Embryonic facial prominence (tissue), 1 donor: ENCODE measurements around the gene GXYLT2.

Source experiments
- DNase-seq: peaks from one replicate; pipeline ENCODE4 v3.0.0-alpha.2; 2016; ENCODE audit errors: extremely low spot score

Gene GXYLT2

DNA sequence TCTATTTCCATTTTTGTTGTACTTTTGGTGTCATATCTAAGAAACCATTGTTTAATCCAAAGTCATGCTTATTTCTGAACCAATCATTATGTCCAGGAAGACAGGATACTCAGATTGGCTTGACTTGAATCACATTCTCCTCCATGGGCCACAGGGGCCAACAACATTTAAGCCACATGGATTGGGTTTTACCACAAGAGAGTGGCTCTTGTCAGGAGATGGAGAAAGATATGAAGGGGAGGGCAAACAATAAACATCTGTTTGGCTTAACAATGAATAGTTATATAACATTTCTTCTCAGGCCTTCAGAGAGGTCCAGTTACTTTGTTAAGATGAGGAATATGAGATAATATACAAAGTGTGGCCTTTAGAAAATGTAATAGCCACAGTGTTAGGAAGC is 44.6 kb downstream of the GXYLT2 start:
- DNase-seq = no peak

DNA sequence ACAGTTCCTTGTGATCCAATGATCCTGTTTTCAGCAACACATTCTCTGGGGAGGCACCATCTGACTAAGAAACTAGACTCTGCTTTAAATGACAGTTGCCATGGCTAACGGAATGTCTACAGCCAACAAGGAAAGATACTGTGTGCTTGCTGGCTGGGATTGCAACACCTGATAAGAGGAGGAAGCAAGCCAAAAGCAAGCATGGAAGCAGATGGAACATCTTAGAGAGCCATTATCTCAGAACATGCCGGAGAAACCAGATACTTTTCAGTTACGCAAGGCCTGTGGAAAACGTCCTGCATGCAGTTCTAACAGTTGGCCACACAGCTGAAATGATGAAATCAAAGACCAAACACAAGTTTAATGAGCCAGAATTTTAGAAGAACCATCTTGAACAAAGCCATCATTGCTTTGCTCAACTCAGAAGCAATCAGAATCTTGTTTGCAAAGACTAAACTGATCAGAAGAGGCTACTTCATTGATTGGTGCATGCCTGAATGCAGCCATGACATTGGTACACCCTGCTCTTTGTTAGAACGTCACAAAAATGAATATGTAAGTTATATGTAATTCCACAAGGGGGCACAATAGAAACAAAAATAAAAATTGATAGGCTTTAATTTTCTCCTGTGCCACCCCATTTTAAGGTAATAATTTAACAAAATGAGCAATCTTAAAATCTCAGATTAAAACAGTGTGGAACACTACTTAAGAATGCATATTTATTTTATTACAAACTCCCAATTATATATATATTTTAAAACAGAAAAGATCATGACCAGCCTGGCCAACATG is 50.8 kb downstream of the GXYLT2 start:
- DNase-seq = peak; percentile 76

DNA sequence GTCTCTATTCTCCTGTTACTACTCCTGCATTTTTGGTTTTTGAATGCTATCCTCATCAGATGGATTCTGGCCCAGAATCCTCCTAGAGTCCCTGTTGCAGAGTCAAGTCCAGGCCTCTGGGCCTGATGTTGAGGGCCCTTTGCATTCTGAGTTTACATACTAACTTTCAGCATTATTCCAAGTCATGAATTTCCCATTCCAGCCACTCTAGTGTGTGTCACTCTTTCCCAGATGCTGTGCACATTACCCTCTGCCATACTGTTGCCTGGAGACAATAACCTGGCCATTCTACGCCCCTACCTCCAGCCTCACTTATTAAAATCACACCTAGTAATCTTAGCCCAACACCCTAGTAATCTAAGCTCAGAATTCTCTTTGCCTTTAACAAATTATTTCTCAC is 53.4 kb downstream of the GXYLT2 start:
- DNase-seq = no peak

DNA sequence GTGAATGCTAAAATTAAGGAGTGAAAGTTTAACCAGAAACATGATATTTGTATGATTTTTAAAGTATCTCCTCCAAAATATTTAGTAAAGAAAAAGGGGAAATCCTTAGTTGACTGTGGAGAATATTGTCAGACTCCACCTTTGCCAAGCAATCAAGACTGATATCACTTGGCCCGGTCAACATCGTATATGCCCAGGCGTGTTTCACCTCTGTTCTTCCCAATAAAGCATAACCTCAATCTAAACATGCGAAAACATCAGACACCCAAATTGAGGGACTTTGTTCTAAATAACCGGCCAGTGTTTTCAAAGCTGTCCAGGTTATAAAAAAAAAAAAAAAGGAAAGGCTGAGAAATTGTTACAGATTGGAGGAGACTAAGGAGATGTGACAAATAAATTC is 54.6 kb downstream of the GXYLT2 start:
- DNase-seq = no peak

DNA sequence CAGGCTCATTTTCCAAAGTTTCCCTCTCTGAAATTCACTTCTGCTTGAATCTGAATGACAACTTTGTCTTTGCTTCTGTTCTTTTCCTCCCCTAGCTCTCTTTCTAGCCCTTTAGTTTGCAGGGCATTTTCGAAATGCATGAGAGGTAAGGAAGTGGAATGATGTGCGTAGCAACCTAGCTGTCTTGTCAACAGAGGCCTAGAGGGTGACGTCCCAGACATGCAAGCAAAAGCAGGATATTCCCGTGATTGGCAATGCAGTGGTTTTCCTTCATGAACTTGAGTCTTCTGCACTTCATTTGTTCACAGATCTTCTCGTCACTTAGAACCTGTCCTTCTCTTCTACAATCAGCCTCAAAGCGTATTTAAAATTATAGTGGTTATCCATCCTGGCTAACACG is 56.9 kb downstream of the GXYLT2 start:
- no peak for DNase-seq

DNA sequence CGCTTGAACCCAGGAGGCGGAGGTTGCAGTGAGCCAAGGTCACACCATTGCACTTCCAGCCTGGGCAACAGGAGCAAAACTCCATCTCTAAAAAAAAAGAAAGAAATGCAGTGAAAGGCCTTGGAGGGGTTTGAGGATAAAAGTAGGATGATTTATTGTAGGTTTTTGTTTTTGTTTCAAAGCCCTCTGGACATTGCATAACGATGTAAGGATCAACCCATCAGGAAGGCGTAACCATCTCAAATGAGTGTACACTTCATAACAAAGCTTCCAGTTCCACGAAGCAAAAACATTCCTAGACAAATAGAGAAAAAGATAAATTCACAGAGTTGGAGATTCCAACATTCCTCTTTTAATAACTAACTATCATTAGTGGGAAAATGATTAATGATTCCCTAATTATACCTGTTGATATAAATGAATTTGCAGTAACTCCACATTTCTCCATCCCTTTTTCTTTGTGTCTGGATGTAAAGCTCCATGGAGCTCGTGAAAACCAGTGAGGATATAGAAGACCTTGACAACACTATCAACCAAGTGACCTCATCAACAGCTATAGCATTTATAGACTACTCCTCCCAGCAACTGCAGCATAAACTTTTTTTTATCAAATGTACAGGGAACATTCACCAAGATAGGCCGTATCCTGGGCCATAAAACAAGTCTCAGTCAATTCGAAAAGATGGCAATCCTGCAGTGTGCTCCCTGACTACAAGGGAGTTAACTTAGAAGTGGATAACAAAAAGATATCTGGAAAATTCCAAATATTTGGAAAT is 60.1 kb downstream of the GXYLT2 start:
- no peak for DNase-seq

DNA sequence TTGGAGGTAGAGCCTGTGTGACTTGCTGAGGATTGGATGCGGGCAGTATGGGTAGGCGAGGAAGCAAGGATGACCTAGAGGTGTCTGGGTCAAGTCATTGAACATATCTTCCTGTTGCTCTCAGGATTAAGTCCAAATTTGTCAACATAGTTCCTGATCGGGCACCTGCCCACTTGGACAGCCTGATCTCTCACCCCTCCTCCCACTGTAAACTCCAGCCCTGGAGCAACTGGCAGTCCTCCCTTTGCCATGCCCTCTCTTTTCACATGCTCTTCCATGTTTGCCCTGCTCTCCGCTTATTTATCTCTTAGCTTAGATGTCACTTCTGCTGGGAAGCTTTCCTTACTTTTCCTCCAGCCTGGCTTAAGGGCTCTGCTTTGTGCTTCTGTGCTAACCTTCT is 61.2 kb downstream of the GXYLT2 start:
- DNase-seq = no peak

DNA sequence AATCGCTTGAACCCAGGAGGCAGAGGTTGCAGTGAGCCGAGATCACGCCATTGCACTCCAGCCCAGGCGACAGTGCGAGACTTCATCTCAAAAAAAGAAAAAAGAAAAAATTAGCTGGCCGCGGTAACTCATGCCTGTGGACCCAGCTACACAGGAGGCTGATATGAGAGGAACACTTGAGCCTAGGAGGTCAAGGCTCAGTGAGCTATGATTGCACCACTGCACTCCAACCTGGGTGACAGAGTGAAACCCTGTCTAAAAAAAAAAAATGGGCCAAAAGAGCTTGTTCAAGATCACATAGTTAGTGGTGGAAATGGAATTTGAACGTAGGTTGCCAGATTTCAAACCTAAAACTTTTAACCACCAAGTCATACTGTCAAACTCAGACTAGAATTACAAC is 62.5 kb downstream of the GXYLT2 start:
- DNase-seq = no peak

DNA sequence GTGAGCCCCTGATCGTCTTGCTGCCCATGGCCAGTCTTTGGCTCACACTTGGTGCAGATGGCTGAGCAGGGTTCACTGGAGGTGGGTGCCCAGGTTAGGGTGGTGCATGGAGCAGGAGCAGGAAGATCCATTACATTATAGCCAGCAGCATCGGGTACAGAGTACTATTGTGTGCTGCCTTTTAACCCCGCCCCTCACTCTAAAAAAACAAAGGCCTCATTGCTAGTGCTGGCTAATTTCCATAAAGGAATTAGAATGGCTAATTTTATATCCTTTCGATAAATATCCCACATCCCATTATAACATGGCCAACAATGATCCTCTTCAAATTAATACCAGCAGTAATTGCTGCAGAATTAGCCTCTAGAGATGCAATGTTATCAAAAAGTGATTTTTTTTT is 63.0 kb downstream of the GXYLT2 start:
- no peak for DNase-seq

DNA sequence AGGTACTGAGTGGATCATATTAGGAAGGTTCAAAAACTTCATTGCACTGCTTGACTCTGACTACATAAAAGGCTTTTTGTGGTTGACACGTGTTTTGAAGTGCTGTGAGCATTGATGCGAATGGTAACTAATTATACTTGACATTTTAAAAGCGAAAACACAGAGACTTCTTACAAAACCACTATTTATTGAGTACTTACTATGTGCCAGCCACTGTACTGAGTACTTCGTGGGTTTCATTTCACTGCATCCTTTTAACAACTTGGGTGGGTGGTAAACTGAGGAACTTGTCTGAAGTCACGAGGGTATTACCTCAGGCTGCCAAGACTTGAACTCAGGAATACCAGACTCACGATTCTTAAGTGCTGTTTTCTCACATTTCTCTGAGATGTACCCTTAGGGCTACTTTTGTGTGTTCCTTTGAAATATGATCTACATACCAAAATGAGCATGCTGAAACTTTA is 63.4 kb downstream of the GXYLT2 start:
- DNase-seq = no peak

DNA sequence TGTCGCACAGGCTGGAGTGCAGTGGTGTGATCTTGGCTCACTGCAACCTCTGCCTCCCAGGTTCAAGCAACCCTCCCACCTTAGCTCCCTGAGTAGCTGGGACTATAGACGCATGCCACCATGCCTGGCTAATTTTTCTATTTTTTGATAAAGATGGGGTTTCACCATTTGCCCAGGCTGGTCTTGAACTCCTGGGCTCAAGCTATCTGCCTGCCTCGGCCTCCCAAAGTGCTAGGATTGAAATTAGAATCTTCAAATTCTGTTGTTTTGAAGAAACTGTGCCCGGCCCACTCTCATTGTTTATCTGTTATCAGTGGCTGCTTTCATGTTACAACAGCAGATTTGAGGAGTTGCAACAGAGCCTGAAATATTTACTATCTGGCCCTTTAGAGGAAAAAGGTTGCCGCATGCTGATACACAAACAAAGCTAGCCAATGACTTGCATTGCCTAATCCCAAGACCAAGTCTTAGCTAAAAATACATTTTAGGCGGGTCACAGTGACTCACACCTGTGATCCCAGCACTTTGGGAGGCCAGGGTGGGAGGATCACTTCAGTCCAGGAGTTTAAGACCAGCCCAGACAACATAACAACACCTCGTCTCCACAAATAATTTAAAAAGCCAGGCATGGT is 65.6 kb downstream of the GXYLT2 start:
- DNase-seq = no peak

DNA sequence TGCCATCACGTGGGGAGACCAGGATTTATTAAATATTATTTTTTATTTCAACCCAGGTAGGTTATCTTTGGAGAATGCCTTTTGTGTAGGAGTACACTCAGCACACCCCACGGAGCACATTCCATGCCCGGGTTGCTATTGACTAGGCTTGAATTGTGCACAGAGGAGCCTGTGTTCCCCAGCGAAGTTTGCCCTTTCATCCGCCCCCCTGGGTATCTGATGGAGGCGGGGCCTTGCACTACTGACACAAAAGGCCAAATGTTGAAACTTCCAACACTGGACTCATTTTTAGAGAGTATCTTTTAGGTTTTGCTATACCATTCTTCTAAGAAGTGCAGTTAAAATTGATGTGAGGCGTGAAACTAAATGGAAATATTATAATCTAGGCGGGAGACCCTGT is 69.5 kb downstream of the GXYLT2 start:
- no peak for DNase-seq

DNA sequence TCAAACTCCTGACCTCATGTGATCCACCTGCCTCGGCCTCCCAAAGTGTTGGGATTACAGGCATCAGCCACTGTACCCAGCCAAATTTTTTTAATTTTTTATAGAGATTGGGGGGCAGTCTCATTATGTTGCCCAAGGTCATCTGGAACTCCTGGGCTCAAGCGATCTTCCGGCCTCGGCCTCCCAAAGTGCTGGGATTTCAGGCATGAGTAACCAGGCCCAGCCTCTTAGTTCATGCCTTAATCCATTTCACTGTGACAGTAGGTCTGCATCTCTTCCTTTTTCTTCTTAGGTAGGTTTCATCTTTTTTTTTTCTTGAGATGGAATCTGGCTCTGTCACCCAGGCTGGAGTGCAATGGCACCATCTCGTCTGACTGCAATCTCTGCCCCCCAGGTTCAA is 71.5 kb downstream of the GXYLT2 start:
- DNase-seq = no peak

DNA sequence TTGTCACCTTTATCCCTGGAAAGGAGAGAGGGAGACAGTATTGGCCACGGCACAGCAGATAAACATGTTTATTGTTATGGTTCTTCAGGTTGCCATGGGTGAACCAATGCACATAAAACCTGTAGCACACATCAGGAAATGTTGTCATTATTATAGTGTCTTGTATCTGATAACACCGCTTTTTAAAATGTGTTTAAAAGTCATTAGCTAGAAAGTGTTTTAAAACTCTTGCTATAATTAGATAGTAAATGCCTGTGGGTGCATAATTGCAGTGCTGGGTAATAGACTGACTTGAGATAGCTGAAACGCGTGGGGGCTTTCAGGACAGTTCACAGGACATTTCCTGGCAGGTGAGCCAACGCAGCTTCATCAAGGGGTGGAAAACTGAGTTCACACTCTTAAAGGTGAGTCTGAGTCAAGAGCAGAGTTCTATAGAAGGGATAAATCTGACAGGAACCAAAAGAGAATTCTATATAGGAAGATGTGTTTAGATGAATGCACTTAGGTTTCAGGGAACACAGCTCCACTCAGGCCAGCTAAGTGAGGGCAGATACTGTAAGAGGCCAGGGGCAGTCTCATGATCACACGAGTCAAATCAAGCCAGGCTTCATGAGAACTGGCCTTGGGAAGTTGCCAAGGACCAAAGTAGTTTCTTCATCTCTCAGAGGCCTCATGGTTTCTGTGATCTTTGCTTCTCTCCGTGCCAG is 73.1 kb downstream of the GXYLT2 start:
- DNase-seq = no peak

DNA sequence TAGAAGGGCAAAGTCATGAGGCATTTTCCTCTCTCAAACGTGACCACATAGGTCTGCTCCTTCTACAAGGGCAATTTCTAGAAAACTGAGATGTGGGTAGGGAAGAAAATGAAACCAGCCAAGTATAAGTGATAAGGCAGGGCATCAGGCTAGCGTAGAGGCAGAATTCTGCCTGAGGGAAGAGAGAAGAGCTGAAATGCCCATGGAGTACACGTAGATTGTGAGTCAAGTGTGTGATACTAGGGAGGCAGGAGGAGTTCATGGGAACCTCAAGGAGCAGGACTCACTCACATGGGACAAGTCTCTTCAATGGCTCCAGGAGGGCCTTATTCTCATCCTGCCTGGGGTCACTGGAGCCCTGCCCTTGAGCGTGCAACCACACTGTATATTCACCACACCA is 73.9 kb downstream of the GXYLT2 start:
- no peak for DNase-seq

DNA sequence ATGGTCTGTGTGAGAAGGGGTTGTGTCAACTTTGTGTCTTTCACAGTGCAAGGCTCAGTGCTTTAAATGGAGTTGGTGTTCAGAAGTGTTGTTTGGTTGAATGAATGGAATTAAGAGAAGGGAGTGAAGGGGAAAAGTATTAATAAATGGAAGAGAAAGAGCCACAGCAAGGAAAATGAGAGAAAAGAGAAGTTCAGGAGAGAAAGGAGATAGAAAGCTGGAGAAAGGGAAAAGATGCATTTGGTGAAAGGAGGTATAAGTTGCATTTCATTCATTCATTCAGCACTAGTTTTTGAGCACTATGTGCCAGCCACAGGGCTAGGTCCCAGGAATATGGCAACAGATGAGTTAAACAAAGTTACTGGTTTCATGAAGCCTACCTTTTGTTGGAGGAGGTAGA is 74.5 kb downstream of the GXYLT2 start:
- no peak for DNase-seq

DNA sequence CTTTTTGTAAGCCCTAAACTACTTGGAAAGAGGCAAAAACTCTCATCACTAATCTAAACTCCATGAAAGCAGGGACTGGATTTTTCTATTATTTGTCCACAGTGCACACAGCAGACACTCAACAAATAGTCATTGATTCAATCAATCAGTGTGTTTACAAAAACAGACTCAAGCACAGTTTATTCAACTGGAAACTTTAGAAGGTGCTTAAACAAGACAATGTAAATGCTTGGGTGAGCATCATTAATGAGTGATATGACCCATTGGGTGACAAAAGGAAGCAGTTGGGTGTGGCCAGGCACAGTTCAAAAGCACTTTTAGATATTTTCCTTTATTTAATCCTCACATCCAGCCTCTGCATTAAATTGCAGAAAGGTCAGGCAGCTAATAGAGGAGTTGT is 76.8 kb downstream of the GXYLT2 start:
- no peak for DNase-seq

DNA sequence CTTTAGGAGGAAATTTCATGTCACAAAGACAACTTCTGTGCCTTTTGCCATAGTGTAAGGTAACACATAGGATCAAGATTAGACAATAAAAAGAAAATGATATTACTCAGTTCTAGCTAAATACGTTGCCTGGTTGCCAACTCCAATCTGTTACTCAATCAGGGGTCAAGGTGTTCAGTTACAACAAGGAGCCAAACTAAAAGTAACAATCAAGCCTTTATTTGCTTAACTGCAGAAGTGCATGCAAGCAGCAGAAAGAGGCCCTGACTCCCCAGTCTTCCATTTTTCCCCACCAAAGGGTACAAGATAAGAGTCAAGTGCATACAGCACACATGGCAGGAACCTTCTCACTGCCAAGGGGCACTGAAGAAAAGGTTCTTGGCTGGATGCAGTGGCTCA is 80.4 kb downstream of the GXYLT2 start:
- DNase-seq = no peak

DNA sequence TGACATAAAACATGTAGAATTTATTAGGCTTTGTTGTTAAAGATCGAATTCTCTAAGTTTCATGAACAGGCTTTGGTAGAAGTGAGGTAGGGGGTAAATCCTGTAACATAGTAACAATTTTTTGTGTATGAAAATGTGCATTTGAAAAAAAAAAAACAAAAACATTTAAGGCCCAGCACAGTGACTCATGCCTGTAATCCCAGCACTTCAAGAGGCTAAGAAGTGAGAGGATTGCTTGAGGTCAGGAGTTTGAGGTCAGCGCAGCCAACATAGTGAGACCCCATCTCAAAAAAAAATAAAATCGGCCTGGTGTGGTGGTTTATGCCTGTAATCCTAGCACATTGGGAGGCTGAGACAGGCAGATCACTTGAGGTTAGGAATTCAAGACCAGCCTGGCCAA is 81.9 kb downstream of the GXYLT2 start:
- DNase-seq = no peak

DNA sequence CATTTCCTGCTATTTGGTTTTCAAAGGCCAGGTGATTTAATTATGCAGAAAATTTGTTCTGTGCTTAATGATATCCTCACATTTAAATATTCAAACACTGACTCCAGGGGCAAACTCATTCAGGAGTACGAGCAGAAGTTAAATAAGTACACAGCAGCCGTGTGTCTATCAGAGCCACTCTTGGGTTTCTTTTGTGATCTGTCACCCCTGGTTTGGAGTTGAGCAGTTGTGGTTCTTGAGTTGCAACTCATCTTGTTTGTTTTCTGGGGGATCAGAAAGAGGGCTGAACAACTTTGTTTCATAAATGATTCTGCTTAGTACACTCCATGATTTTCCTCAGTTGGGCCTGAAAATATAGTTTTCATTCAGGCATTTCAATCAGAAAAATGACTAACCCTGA is 83.1 kb downstream of the GXYLT2 start:
- no peak for DNase-seq

DNA sequence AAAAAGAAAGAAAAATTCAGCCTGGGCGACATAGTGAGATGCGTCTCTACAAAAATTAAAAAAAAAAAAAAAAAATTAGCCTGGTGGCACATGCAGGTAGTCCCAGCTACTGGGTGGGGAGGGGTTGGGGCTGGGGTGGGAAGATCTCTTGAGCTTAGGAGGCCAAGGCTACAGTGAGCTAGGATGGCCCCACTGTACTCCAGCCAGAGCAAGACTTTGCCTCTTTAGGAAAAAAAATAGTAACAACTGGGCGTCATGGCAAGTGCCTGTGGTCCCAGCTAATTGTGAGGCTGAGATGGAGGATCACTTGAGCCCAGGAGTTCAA is 84.8 kb downstream of the GXYLT2 start:
- DNase-seq = no peak

DNA sequence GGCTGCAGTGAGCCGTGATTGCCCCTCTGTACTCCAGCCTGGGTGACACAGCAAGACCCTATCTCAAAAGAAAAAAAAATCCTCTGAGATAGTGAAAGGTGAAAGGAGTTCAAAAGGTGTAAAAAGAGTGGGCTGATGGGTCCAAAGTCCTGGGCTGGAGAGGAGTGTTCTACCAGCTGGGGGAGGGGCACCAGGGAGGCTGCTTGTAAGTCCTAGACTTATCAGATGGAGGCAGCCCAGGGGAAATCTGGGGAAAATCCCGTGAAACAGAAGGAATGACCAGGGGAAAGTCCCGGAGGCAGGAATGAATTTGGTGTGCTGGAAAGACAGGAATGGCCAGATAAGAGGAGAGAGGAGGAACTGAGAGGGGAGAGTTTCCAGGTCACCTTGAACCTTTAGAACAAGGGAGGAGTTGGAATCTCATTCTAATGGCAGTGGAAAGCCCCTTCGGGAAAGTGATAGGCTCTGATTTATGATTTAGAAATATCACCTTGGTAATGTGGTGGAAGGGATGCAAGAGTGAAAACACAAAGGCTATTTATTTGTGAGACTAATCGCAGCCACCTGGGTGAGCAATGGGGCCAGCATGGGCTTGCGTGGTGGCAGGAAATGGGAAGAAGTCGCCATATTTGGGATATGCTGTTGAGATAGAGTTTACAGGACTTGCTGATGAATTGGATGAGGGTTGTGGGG is 85.3 kb downstream of the GXYLT2 start:
- DNase-seq = no peak
